ENCODE data around the gene LPP. TPM values are rescaled to one million over a fixed set of nuclear protein-coding genes. Genes with fewer than 3 reads are reported as not detected.

LPP gene
- polyA plus RNA-seq, 1 donor (not counting 4 experiments of a cell fraction or from before 2014, with no cell fraction given) = 16.0 TPM

DNA sequence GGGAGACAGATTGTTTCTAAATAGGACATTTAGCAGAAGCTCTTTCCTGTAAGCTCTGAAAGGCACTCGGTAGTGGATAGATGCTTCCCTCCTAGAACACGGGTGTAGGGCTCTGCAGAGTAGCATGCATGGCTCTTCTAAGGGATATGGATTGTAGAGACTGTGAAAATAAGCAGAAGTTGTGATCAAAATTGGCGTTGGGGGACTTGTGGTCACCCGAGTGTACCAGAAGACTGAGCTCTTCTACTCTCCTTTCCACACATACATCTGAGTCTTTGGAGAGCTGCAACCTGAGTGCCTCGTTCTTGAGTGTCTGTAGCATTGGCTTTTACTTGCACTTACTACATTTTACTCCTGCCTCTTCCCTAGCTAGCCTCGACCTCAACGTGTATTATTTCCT lies 197.7 kb downstream of the LPP start:
- FAIRE-seq (no peak), DNase-seq (ENCODE audit: low read depth, low spot score) (no peak)
- Histone ChIP-seq H4K20me1 (ENCODE audit: control insufficient read depth, extremely low read depth, insufficient read depth, low read length) (no peaks in the 10 kb centered on the region), H3K27me3 (ENCODE audit: control insufficient read depth, extremely low read depth, insufficient read depth, low read length) (no peaks in the 10 kb centered on the region), H3K4me1 (ENCODE audit: control insufficient read depth, extremely low read depth, insufficient read depth, low read length) (peaks cover 33% of the 10 kb centered on the region), H3K9me1 (ENCODE audit: control insufficient read depth, extremely low read depth, insufficient read depth, low read length) (no peaks in the 10 kb centered on the region), H3K27ac (ENCODE audit: control insufficient read depth, insufficient read depth, low read length) (no peak overlapping the region), H3K4me3 (ENCODE audit: control insufficient read depth in 2 of 3, extremely low read depth in 1 of 3, insufficient read depth in 2 of 3, low read depth in 1 of 3, low read length in 3 of 3) (no peak overlapping the region), H3K4me2 (ENCODE audit: control insufficient read depth, extremely low read depth, insufficient read depth, low read depth, low read length) (no peak overlapping the region), H2AFZ (ENCODE audit: control insufficient read depth, low read length) (no peak overlapping the region), H3K79me2 (ENCODE audit: control insufficient read depth, insufficient read depth, low read length) (no peaks in the 10 kb centered on the region), H3K9me3 (ENCODE audit: control insufficient read depth, low read depth, low read length) (no peaks in the 10 kb centered on the region), H3K9ac (ENCODE audit: control insufficient read depth, extremely low read depth, insufficient read depth, low read length) (no peak overlapping the region), H3K36me3 (ENCODE audit: control insufficient read depth in 2 of 2, extremely low read depth in 1 of 2, insufficient read depth in 2 of 2, low read length in 2 of 2) (peaks cover 0 to 3% of the 10 kb centered on the region in 2 experiments)
- dilution Hi-C loops (cut with MboI; ENCODE audit: extremely low pct_ligation_motif_present, low sequenced_read_pairs) = no loop called here
- TF ChIP-seq EZH2 (IDR thresholded peaks at IDR 0.05; ENCODE audit: low read length) = no peak
- TF ChIP-seq, protein P1, sequence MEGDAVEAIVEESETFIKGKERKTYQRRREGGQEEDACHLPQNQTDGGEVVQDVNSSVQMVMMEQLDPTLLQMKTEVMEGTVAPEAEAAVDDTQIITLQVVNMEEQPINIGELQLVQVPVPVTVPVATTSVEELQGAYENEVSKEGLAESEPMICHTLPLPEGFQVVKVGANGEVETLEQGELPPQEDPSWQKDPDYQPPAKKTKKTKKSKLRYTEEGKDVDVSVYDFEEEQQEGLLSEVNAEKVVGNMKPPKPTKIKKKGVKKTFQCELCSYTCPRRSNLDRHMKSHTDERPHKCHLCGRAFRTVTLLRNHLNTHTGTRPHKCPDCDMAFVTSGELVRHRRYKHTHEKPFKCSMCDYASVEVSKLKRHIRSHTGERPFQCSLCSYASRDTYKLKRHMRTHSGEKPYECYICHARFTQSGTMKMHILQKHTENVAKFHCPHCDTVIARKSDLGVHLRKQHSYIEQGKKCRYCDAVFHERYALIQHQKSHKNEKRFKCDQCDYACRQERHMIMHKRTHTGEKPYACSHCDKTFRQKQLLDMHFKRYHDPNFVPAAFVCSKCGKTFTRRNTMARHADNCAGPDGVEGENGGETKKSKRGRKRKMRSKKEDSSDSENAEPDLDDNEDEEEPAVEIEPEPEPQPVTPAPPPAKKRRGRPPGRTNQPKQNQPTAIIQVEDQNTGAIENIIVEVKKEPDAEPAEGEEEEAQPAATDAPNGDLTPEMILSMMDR (optimal IDR thresholded peaks at IDR 0.05 in 1 of 3, IDR thresholded peaks at IDR 0.05 in 1 of 3, conservative IDR thresholded peaks at IDR 0.05 in 1 of 3; ENCODE audit: extremely low read depth in 1 of 3, insufficient read depth in 2 of 3, low read length in 3 of 3) = no peak

GRCh38 chr3:188352196-188352927 lies 198.4 kb downstream of the LPP start:
- no peak for DNase-seq (ENCODE audit: low read depth, low spot score)
- no peak overlapping the region for H3K4me2 ChIP-seq (ENCODE audit: control insufficient read depth, extremely low read depth, insufficient read depth, low read depth, low read length)
- H3K9me3 ChIP-seq (ENCODE audit: control insufficient read depth, low read depth, low read length) = no peaks in the 10 kb centered on the region
- H3K9me1 ChIP-seq (ENCODE audit: control insufficient read depth, extremely low read depth, insufficient read depth, low read length) = no peaks in the 10 kb centered on the region
- no peak overlapping the region for H3K27ac ChIP-seq (ENCODE audit: control insufficient read depth, insufficient read depth, low read length)
- no peaks in the 10 kb centered on the region for H3K79me2 ChIP-seq (ENCODE audit: control insufficient read depth, insufficient read depth, low read length)
- peaks cover 32% of the 10 kb centered on the region for H3K4me1 ChIP-seq (ENCODE audit: control insufficient read depth, extremely low read depth, insufficient read depth, low read length)
- TF ChIP-seq EZH2 (IDR thresholded peaks at IDR 0.05; ENCODE audit: low read length) = no peak
- TF ChIP-seq, protein P1 (optimal IDR thresholded peaks at IDR 0.05 in 1 of 3, IDR thresholded peaks at IDR 0.05 in 1 of 3, conservative IDR thresholded peaks at IDR 0.05 in 1 of 3; ENCODE audit: extremely low read depth in 1 of 3, insufficient read depth in 2 of 3, low read length in 3 of 3) = no peak
- H3K27me3 ChIP-seq (ENCODE audit: control insufficient read depth, extremely low read depth, insufficient read depth, low read length) = no peaks in the 10 kb centered on the region
- no peak overlapping the region for H2AFZ ChIP-seq (ENCODE audit: control insufficient read depth, low read length)
- dilution Hi-C loops (cut with MboI; ENCODE audit: extremely low pct_ligation_motif_present, low sequenced_read_pairs) = no loop called here
- no peak overlapping the region for H3K4me3 ChIP-seq (ENCODE audit: control insufficient read depth in 2 of 3, extremely low read depth in 1 of 3, insufficient read depth in 2 of 3, low read depth in 1 of 3, low read length in 3 of 3)
- no peak for FAIRE-seq
- no peaks in the 10 kb centered on the region for H4K20me1 ChIP-seq (ENCODE audit: control insufficient read depth, extremely low read depth, insufficient read depth, low read length)
- H3K9ac ChIP-seq (ENCODE audit: control insufficient read depth, extremely low read depth, insufficient read depth, low read length) = no peak overlapping the region
- H3K36me3 ChIP-seq (ENCODE audit: control insufficient read depth in 2 of 2, extremely low read depth in 1 of 2, insufficient read depth in 2 of 2, low read length in 2 of 2) = peaks cover 0 to 3% of the 10 kb centered on the region in 2 experiments

All from keratinocyte (primary cell).